ENCODE data around the gene EED. TPM values are rescaled to one million over a fixed set of nuclear protein-coding genes. Genes with fewer than 3 reads are reported as not detected.

Gene EED
- total RNA-seq, 1 donor from 2014 or later, result 174 TPM

DNA sequence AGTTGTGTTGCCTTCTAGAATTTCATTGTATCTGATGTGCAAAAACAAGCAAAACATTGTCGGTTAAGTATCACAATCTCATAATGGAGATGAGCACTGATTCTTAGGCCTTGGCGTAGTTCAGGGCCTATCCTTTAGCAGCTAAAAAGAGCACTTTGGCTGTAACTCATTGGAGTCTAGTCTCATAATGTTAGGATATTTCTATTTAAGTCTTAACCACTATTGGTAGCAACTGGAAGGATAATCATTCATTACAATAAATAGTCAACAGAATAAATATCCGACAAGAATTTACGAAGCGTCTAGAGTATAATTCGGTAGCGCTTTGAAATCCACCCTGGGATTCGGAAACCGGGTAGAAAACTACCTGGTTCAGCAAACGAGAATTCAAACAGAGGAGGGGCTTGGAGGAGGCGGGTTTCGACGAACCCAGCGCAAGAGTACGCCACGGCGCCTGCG is 461 bp upstream of the EED start:
- peak; percentile 87 for DNase-seq (ENCODE audit: low spot score)
- Mint-ChIP-seq H3K4me3 (ENCODE audit: low read depth) (no peak overlapping the region), H3K27ac (no peak overlapping the region), H3K9me3 (no peaks in the 10 kb centered on the region), H3K27me3 (ENCODE audit: low read depth) (no peaks in the 10 kb centered on the region), H3K36me3 (ENCODE audit: low read depth) (peaks cover 20% of the 10 kb centered on the region), H3K4me1 (ENCODE audit: low read depth) (peaks cover 32% of the 10 kb centered on the region)
- intact Hi-C loops (cut with micrococcal nuclease), result loop anchor here (1.0 to 10.0 kb wide), 6 partner anchors 26 to 579 kb away; partner anchors contain the start of genes CCDC83 and CREBZF

GRCh38 chr11:86245369-86246292 is 1.1 kb downstream of the EED start:
- H3K36me3 Mint-ChIP-seq (ENCODE audit: low read depth), result peaks cover 33% of the 10 kb centered on the region
- H3K9me3 Mint-ChIP-seq, result no peaks in the 10 kb centered on the region
- no peak for DNase-seq (ENCODE audit: low spot score)
- H3K4me1 Mint-ChIP-seq (ENCODE audit: low read depth), result peaks cover 39% of the 10 kb centered on the region
- intact Hi-C loops (cut with micrococcal nuclease), result loop anchor here (1.0 to 10.0 kb wide), 10 partner anchors 31 to 581 kb away; partner anchors contain the start of genes CCDC83, CREBZF and HIKESHI
- no peak overlapping the region for H3K4me3 Mint-ChIP-seq (ENCODE audit: low read depth)
- no peaks in the 10 kb centered on the region for H3K27me3 Mint-ChIP-seq (ENCODE audit: low read depth)
- H3K27ac Mint-ChIP-seq, result no peak overlapping the region

DNA sequence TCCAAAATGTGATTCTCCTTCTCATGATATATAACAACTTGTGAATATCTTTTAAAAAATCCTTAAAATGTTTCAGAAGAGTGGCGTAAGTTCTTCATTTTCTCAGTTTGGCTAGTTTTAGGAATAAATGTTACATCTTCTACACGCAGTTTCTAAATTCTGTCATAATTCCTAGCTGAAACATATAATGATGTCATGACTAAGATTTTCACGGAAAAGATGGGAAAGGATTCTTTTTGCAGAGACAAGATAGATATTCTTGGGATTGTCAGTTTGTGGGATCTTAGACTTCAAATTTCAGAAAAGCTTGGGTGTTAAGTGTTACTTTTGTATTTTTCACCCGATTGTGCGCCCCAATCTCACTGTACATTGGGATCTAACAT is 1.7 kb downstream of the EED start:
- H3K4me1 Mint-ChIP-seq (ENCODE audit: low read depth), result peaks cover 40% of the 10 kb centered on the region

DNA sequence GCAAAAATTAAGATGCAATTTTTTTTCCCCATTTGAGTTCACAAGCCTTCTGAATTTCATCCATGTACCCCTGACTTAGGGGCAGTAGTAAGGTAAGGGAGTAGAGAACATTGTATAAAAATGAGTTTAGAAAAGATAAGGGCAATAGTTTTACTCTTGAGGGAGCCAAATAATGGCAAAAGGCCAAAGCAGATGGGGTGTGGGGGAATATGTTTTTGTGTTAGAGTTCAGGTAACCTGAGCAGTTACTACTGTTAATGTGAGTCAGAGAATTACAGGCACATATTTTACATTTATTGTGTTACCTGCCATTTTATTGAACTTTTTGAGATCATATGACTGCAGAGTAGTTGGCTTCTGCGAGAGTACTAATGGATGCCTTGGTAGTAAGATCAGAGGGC is 3.1 kb downstream of the EED start:
- H3K4me3 Mint-ChIP-seq (ENCODE audit: low read depth), result no peak overlapping the region

More for the DNA sequence above, 1.7 kb downstream of the EED start:
- intact Hi-C loops (cut with micrococcal nuclease), result loop anchor here (10.0 kb wide), 1 partner anchor 391 kb away; the partner anchor contains the start of gene CCDC83
- H3K27ac Mint-ChIP-seq, result no peak overlapping the region
- H3K4me3 Mint-ChIP-seq (ENCODE audit: low read depth), result no peak overlapping the region
- DNase-seq (ENCODE audit: low spot score), result no peak
- peaks cover 36% of the 10 kb centered on the region for H3K36me3 Mint-ChIP-seq (ENCODE audit: low read depth)
- no peaks in the 10 kb centered on the region for H3K27me3 Mint-ChIP-seq (ENCODE audit: low read depth)
- H3K9me3 Mint-ChIP-seq, result no peaks in the 10 kb centered on the region

GRCh38 chr11:86248609-86249008 is 4.1 kb downstream of the EED start:
- Mint-ChIP-seq H3K27me3 (ENCODE audit: low read depth) (no peaks in the 10 kb centered on the region), H3K4me1 (ENCODE audit: low read depth) (peaks cover 45% of the 10 kb centered on the region), H3K27ac (peak overlapping the region; percentile 58), H3K36me3 (ENCODE audit: low read depth) (peaks cover 57% of the 10 kb centered on the region), H3K9me3 (no peaks in the 10 kb centered on the region), H3K4me3 (ENCODE audit: low read depth) (no peak overlapping the region)
- intact Hi-C loops (cut with micrococcal nuclease), result loop anchor here (10.0 kb wide), 1 partner anchor 394 kb away; the partner anchor contains the start of gene CCDC83
- DNase-seq (ENCODE audit: low spot score), result no peak

More for the DNA sequence above, 3.1 kb downstream of the EED start:
- H3K9me3 Mint-ChIP-seq, result no peaks in the 10 kb centered on the region
- intact Hi-C loops (cut with micrococcal nuclease), result loop anchor here (10.0 kb wide), 1 partner anchor 393 kb away; the partner anchor contains the start of gene CCDC83
- H3K4me1 Mint-ChIP-seq (ENCODE audit: low read depth), result peaks cover 44% of the 10 kb centered on the region
- no peaks in the 10 kb centered on the region for H3K27me3 Mint-ChIP-seq (ENCODE audit: low read depth)
- H3K36me3 Mint-ChIP-seq (ENCODE audit: low read depth), result peaks cover 49% of the 10 kb centered on the region
- DNase-seq (ENCODE audit: low spot score), result no peak
- H3K27ac Mint-ChIP-seq, result peak overlapping the region; percentile 56

- Mint-ChIP-seq H3K27me3 (ENCODE audit: low read depth) (no peaks in the 10 kb centered on the region), H3K27ac (peak overlapping the region; percentile 60), H3K4me3 (ENCODE audit: low read depth) (peak overlapping the region; percentile 53), H3K9me3 (no peaks in the 10 kb centered on the region), H3K36me3 (ENCODE audit: low read depth) (peaks cover 57% of the 10 kb centered on the region), H3K4me1 (ENCODE audit: low read depth) (peaks cover 45% of the 10 kb centered on the region)
- intact Hi-C loops (cut with micrococcal nuclease), result loop anchor here (10.0 kb wide), 1 partner anchor 395 kb away; the partner anchor contains the start of gene CCDC83
- no peak for DNase-seq (ENCODE audit: low spot score)
These were observed 5.0 kb downstream of the EED start for GRCh38 chr11:86249307-86250098.

- Mint-ChIP-seq H3K27ac (peak overlapping the region; percentile 22), H3K4me1 (ENCODE audit: low read depth) (peaks cover 49% of the 10 kb centered on the region), H3K9me3 (no peaks in the 10 kb centered on the region), H3K27me3 (ENCODE audit: low read depth) (no peaks in the 10 kb centered on the region), H3K36me3 (ENCODE audit: low read depth) (peaks cover 74% of the 10 kb centered on the region), H3K4me3 (ENCODE audit: low read depth) (peak overlapping the region; percentile 37)
- no peak for DNase-seq (ENCODE audit: low spot score)
- intact Hi-C loops (cut with micrococcal nuclease), result no loop called here
These were observed 6.8 kb downstream of the EED start for GRCh38 chr11:86251345-86251744.

DNA sequence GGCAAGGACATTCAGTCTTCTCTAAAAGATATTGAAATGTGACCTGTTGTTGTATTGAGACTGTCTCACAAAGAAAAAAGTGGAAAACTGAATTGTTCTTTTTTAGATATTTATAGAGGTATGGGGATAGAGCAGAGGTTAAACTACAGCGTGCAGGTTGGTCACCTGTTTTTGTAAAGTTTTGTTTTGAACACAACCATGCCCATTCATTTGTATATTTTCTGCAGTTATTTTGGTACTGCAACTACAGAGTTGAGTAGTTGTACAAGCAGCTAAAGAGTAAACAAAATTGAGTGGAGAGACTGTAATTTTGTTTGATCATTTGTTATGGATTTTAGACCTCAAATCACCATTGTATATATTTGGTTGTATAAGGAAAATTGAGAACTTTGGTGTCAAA is 11.3 kb downstream of the EED start:
- H3K4me1 Mint-ChIP-seq (ENCODE audit: low read depth), result peaks cover 24% of the 10 kb centered on the region
- no peaks in the 10 kb centered on the region for H3K9me3 Mint-ChIP-seq
- intact Hi-C loops (cut with micrococcal nuclease), result no loop called here
- peak overlapping the region; percentile 22 for H3K27ac Mint-ChIP-seq
- peaks cover 78% of the 10 kb centered on the region for H3K36me3 Mint-ChIP-seq (ENCODE audit: low read depth)
- no peak overlapping the region for H3K4me3 Mint-ChIP-seq (ENCODE audit: low read depth)
- no peaks in the 10 kb centered on the region for H3K27me3 Mint-ChIP-seq (ENCODE audit: low read depth)
- DNase-seq (ENCODE audit: low spot score), result no peak

DNA sequence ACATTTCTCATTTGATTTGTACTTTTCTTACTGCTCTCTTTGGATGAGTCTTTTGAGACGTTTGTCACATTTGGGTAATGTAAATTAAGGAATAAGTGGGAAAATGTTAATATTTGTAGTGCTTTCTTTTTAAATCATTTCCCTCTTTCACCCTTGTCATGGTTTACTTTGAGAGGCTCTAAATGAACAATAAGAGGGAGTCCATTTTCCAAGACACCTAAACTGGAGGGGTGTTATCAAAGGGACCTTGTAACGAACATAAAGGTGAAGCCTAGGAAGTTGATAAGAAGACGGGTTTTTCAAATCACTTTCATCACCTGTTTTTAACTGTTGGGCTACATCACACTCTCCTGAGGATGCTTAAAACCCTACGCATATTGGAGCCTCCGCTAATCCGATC is 12.1 kb downstream of the EED start:
- Mint-ChIP-seq H3K27me3 (ENCODE audit: low read depth) (no peaks in the 10 kb centered on the region), H3K9me3 (no peaks in the 10 kb centered on the region), H3K4me1 (ENCODE audit: low read depth) (peaks cover 18% of the 10 kb centered on the region), H3K36me3 (ENCODE audit: low read depth) (peaks cover 79% of the 10 kb centered on the region), H3K27ac (peak overlapping the region; percentile 52), H3K4me3 (ENCODE audit: low read depth) (no peak overlapping the region)
- intact Hi-C loops (cut with micrococcal nuclease), result no loop called here
- no peak for DNase-seq (ENCODE audit: low spot score)

- no peak overlapping the region for H3K4me3 Mint-ChIP-seq (ENCODE audit: low read depth)
- intact Hi-C loops (cut with micrococcal nuclease), result no loop called here
- DNase-seq (ENCODE audit: low spot score), result no peak
- H3K9me3 Mint-ChIP-seq, result no peaks in the 10 kb centered on the region
- no peaks in the 10 kb centered on the region for H3K27me3 Mint-ChIP-seq (ENCODE audit: low read depth)
- peaks cover 16% of the 10 kb centered on the region for H3K4me1 Mint-ChIP-seq (ENCODE audit: low read depth)
- H3K36me3 Mint-ChIP-seq (ENCODE audit: low read depth), result peaks cover 79% of the 10 kb centered on the region
- H3K27ac Mint-ChIP-seq, result no peak overlapping the region
These were observed 12.9 kb downstream of the EED start for GRCh38 chr11:86257446-86257845.

GRCh38 chr11:86259730-86260129 is 15.2 kb downstream of the EED start:
- intact Hi-C loops (cut with micrococcal nuclease), result no loop called here
- Mint-ChIP-seq H3K36me3 (ENCODE audit: low read depth) (peaks cover 90% of the 10 kb centered on the region), H3K27me3 (ENCODE audit: low read depth) (no peaks in the 10 kb centered on the region), H3K4me3 (ENCODE audit: low read depth) (no peak overlapping the region), H3K4me1 (ENCODE audit: low read depth) (peaks cover 15% of the 10 kb centered on the region), H3K9me3 (no peaks in the 10 kb centered on the region), H3K27ac (no peak overlapping the region)
- DNase-seq (ENCODE audit: low spot score), result no peak

DNA sequence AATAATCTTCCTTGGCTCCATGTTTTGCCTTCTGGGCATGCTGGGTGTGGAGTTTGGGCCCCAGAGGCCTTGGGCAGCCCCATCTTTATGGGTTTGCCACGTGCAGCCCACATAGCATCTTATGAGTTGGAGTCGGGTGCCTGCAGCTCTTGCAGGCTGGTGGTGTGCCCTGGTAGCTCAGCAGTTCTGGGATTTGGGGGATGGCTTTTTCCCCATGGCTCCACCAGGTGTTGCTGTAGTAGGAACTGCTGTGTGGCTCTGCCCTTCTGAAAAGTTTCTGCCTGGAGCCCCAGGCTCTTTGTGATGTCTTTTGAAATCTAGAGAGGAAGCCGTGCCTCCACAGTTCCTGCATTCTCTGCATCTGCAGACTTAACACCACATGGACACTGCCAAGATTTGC is 16.8 kb downstream of the EED start:
- H3K27ac Mint-ChIP-seq, result no peak overlapping the region
- H3K4me3 Mint-ChIP-seq (ENCODE audit: low read depth), result no peak overlapping the region
- peaks cover 15% of the 10 kb centered on the region for H3K4me1 Mint-ChIP-seq (ENCODE audit: low read depth)
- intact Hi-C loops (cut with micrococcal nuclease), result no loop called here
- no peak for DNase-seq (ENCODE audit: low spot score)
- no peaks in the 10 kb centered on the region for H3K9me3 Mint-ChIP-seq
- H3K27me3 Mint-ChIP-seq (ENCODE audit: low read depth), result no peaks in the 10 kb centered on the region
- peaks cover 85% of the 10 kb centered on the region for H3K36me3 Mint-ChIP-seq (ENCODE audit: low read depth)

All from activated T-helper 2 cell treated with anti-CD3 and anti-CD28 coated beads, Interferon-gamma antibody, Interleukin-2, Interleukin-4, amounts not matched to agents 10 μg/mL and 5 μg/mL and 100 μg/mL, durations not matched to agents 14 hours and 24 hours and 36 hours (primary cell).